OCI-LY3 (cell line): ENCODE data around the gene NBPF11.
"Not testable (repeated sequence)": the region's sequence is repeated elsewhere in the genome, so short reads cannot be mapped to it uniquely, and the experiment has no call there.

ENCODE experiments used
- H2AFZ ChIP-seq: fragments of 200-600, 300-600 bp; shearing (Covaris generic); 2 replicates; pipeline ENCODE4 v1.6.0; 2014; ENCODE audit warnings: antibody characterized with exemption, low read depth, low read length
- H3K27ac ChIP-seq: fragments of 200-600, 300-600 bp; sonication (generic); 2 replicates; pipeline ENCODE4 v1.5.1; 2014; ENCODE audit warnings: mild to moderate bottlenecking, low read length, moderate library complexity, mixed read lengths
- H3K27me3 ChIP-seq: fragments of 200-600, 300-600 bp; sonication (generic); 2 replicates; pipeline ENCODE4 v1.6.1; 2014; ENCODE audit warnings: low read depth, low read length, mixed read lengths
- H3K36me3 ChIP-seq: fragments of 200-600, 300-600 bp; sonication (generic); replicated peaks from 2 replicates; pipeline ENCODE3; 2014; ENCODE audit warnings: low read depth, low read length, mixed read lengths
- H3K4me1 ChIP-seq: fragments of 300-600, 200-600 bp; sonication (generic); 2 replicates; pipeline ENCODE4 v1.6.1; 2014; ENCODE audit warnings: low read length, mixed read lengths
- H3K4me2 ChIP-seq: fragments of 200-600, 300-600 bp; sonication (generic); 2 replicates; pipeline ENCODE4 v1.6.1; 2014; ENCODE audit warnings: low read length, mixed read lengths
- H3K4me3 ChIP-seq: fragments of 300-600, 200-600 bp; sonication (generic); 2 replicates; pipeline ENCODE4 v1.5.1; 2014; ENCODE audit warnings: antibody characterized with exemption, mild to moderate bottlenecking, low read length, moderate library complexity
- H3K79me2 ChIP-seq: fragments of 300-600, 200-600 bp; shearing (Covaris generic); 2 replicates; pipeline ENCODE4 v1.6.1; 2014; ENCODE audit warnings: mild to moderate bottlenecking, low read length, mixed read lengths
- H3K9ac ChIP-seq: fragments of 300-600, 200-600 bp; shearing (Covaris generic); 2 replicates; pipeline ENCODE4 v1.6.0; 2014; ENCODE audit warnings: mild to moderate bottlenecking, low read length, moderate library complexity
- H3K9me3 ChIP-seq: fragments of 200-600, 300-600 bp; shearing (Covaris generic); 2 replicates; pipeline ENCODE4 v1.6.1; 2014; ENCODE audit warnings: low read length, mixed read lengths; ENCODE audit not compliant: insufficient read depth
- H4K20me1 ChIP-seq: fragments of 200-600, 300-600 bp; sonication (generic); 2 replicates; pipeline ENCODE4 v1.6.1; 2016; ENCODE audit warnings: low read length, mixed read lengths; ENCODE audit not compliant: insufficient read depth

Gene NBPF11

DNA sequence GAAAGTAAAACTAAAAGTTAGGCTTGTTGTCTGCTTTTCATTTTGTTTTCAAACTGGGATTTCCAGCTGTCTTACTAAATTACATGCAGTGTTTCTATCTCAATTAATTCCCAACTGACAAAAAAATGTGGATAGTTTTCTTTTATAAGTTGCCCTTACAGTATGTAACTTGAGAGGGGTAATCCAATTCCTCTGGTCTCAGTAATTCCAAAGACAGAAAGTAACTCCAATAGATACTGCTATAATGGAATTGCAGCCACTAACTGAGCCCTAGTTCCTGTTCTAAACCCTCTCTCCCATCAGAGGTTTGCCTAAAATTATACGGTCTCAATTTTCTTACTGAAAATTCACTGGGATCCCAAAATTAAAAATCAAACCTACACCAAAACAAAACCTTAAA, 83.5 kb downstream of the NBPF11 start:
- not testable (repeated sequence) for H2AFZ ChIP-seq, H3K36me3 ChIP-seq, H3K9me3 ChIP-seq, H3K27ac ChIP-seq, H3K27me3 ChIP-seq, H3K79me2 ChIP-seq, H3K4me1 ChIP-seq, H3K4me2 ChIP-seq, H4K20me1 ChIP-seq, H3K9ac ChIP-seq, H3K4me3 ChIP-seq

GRCh38 chr1:148068201-148068600, 83.9 kb downstream of the NBPF11 start:
- not testable (repeated sequence) for H3K4me2 ChIP-seq, H3K4me1 ChIP-seq, H3K9me3 ChIP-seq, H3K27me3 ChIP-seq, H3K79me2 ChIP-seq, H3K27ac ChIP-seq, H3K4me3 ChIP-seq, H3K9ac ChIP-seq, H4K20me1 ChIP-seq, H3K36me3 ChIP-seq, H2AFZ ChIP-seq

GRCh38 chr1:148060294-148060701, 91.8 kb downstream of the NBPF11 start:
- H3K4me3 ChIP-seq, result not testable (repeated sequence)

DNA sequence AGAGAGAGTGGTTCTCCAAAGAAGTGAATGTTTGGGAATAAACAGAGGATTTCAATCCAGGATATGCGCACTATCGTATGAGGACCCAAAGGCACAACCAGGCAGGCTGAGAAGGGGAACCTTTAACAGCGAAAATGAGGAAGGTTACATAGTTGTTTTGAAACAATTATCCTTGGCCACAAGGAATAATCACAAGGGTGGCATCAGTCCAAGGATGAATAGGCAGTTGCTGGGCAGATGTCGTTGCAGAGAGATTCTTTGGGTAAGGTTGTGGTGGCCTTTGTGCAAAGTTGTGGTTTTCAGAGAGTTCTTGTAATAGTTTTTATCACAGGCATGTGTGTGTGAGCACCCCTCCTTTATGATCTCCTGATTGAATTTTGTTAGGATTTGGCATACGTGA, 94.7 kb downstream of the NBPF11 start:
- not testable (repeated sequence) for H3K4me2 ChIP-seq, H3K27me3 ChIP-seq, H3K4me3 ChIP-seq, H3K9me3 ChIP-seq, H3K4me1 ChIP-seq, H2AFZ ChIP-seq, H3K36me3 ChIP-seq, H3K79me2 ChIP-seq, H4K20me1 ChIP-seq, H3K9ac ChIP-seq, H3K27ac ChIP-seq

More at GRCh38 chr1:148060294-148060701, 91.8 kb downstream of the NBPF11 start:
- H4K20me1 ChIP-seq, H3K9me3 ChIP-seq, H3K27me3 ChIP-seq, H3K4me2 ChIP-seq, H3K4me1 ChIP-seq, H3K9ac ChIP-seq, H3K79me2 ChIP-seq, H3K36me3 ChIP-seq, H2AFZ ChIP-seq, H3K27ac ChIP-seq: not testable (repeated sequence)
